Measurements from ENCODE around the gene TSPAN9.

The TSPAN9 gene

GRCh38 chr12:3098436-3098835, 21.3 kb downstream of the TSPAN9 start:
- DNase-seq (ENCODE audit: low read depth), result no peak
- TF ChIP-seq CTCF (IDR thresholded peaks at IDR 0.05; ENCODE audit: control insufficient read depth, extremely low read depth, insufficient read depth), result no peak
- H3K4me3 ChIP-seq (ENCODE audit: low read depth, low read length), result no peak overlapping the region

DNA sequence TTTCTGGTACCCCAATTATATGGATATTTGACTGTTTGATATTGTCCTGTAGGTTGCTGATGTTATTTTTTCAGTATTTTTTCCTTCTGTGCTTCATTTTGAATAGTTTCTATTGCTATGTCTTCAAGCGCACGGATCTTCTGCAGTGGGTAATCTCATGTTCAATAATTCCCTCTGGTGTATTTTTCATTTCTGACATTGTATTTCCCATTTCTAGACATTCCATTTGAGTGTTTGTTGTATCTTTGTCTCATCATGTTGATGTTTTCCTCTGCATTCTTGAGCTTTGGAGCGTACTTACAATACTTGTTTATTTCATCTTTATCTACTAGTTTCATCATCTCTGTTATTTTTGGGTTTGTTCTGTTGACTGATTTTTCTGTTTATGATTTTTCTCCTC, 22.0 kb downstream of the TSPAN9 start:
- DNase-seq (ENCODE audit: low read depth), result no peak
- TF ChIP-seq CTCF (IDR thresholded peaks at IDR 0.05; ENCODE audit: control insufficient read depth, extremely low read depth, insufficient read depth), result no peak
- H3K4me3 ChIP-seq (ENCODE audit: low read depth, low read length), result no peak overlapping the region

DNA sequence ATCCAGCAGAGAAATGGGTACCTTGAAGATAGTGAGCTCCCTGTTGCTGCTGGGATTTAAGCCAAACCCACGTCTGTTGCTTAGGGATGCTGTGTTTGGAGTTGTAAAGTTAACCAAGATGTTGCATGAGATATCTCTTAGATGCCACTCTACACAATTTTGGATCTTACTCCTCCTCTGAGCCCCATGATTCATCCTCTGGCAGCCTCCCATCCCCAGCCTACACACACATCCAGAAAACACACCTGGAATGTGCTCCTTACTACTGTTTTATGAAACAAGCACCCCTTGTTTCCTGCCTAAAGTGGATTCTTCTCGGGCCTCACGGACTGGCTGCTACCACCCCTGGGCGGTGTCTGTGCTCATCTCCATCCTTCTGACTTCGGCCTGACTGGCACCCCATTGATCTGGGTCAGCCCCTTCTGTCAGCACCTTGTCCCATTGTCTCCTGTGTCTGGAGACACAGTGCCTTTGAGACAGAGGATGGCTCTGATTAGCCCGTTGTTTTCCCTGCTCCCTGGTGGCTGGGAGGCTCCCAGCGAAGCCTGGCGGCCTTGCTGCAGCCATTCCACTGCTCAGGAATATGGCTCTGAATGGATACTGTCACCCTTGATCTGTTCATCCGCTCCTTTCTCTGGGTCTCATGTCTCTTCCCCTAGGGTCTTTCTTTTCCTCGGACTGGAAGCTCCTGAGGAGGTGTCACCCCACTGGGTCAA, 24.3 kb downstream of the TSPAN9 start:
- no peak for TF ChIP-seq CTCF (IDR thresholded peaks at IDR 0.05; ENCODE audit: control insufficient read depth, extremely low read depth, insufficient read depth)
- H3K4me3 ChIP-seq (ENCODE audit: low read depth, low read length), result no peak overlapping the region
- DNase-seq (ENCODE audit: low read depth), result no peak

DNA sequence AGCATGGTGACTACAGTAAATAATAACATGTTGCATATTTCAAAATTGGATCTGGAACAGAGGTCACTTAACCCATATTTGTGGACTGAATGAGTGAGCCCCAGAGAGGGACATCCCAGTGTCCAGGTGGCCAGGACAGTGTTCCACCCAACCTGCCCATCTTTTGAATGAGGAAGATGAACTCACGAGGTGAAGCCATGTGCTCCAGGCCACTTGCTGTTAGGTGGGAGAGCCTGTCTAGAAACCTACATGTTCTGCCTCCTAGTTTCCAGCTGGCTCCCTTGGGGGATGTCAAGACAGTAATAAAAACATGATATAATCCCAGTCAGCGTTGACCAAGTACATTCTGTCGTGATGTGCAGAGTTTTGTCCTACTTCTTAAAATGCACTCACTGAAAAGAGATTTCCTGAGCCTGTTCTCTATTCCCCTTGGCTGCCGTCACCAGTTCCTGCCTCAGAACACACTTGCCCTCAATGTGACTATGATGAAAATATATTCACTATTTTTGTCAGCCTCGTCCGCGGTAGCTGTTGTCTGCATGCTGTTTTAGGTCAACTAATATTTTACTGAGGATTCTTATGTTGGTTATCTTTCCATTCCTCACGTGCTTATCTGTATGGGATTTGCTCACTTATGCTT, 25.7 kb downstream of the TSPAN9 start:
- H3K4me3 ChIP-seq (ENCODE audit: low read depth, low read length), result no peak overlapping the region
- no peak for DNase-seq (ENCODE audit: low read depth)
- no peak for TF ChIP-seq CTCF (IDR thresholded peaks at IDR 0.05; ENCODE audit: control insufficient read depth, extremely low read depth, insufficient read depth)

DNA sequence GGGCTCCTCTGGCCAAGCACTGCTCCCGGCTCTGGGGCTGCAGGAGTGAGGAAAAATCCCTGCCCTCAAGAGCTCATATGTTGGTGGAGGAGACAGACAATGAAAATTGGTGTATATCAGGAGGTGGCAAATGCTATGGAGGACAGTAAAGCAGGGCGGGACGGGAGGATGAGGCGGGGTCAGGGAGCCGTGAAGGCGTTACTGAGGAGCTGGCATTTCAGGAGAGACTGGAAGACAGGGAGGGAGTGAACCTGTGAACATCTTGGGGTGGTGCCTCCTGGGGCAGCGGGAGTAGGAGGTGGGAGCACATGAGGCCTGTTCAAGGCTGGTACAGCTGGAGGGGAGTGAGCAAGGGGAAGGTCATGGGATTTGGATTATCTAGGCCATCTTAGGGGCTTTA, 26.6 kb downstream of the TSPAN9 start:
- TF ChIP-seq CTCF (IDR thresholded peaks at IDR 0.05; ENCODE audit: control insufficient read depth, extremely low read depth, insufficient read depth), result no peak
- DNase-seq (ENCODE audit: low read depth), result no peak
- no peak overlapping the region for H3K4me3 ChIP-seq (ENCODE audit: low read depth, low read length)

DNA sequence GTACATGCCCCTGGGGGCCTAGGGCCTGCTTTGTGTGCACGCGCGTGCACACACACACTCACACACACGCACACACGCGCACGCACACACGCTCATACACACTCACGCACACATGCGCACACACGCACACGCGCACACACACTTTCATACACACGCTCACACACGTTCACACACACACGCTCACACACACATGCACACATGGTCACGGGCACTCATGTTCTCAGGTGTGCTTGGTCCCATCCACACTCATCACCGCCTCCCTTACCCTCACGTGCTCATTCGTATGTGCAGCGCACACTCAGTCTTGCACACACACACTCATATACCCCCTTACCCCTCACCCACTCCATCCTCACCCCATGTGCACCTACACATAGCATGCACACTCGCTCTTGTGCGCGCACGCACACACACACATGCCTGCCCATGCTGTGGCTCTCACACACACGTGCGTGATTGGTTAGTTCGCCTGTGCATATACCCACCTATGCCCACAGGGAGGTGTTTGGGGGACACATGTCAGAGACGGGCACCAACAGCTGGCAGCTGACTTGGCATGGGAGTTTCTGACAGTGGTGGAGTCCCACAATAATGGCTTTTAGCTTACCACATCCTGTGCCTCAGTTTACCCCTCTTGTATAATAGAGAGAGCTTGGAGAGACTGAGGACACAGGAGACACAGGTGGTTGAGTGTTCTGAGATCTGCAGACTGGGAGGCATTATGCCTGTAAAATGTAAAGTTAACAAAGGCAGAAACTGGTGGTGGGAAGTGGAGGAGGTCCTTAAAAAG, 28.7 kb downstream of the TSPAN9 start:
- no peak for DNase-seq (ENCODE audit: low read depth)
- TF ChIP-seq CTCF (IDR thresholded peaks at IDR 0.05; ENCODE audit: control insufficient read depth, extremely low read depth, insufficient read depth), result no peak
- H3K4me3 ChIP-seq (ENCODE audit: low read depth, low read length), result no peak overlapping the region

All from LNCaP clone FGC (cell line).